GM12878 (cell line): ENCODE data around the gene CYB561A3. TPM values are rescaled to one million over a fixed set of nuclear protein-coding genes. Genes with fewer than 3 reads are reported as not detected.

Experiments used
- ATAC-seq: fragments of 200-7000 bp; cut with Tn5 transposase; 3 replicates; pipeline ENCODE4 v1.9.1; 2020; ENCODE audit warnings: mild to moderate bottlenecking, moderate library complexity
- BruUV-seq: library from RNA; stranded (reverse); fragments of 400-500 nt; replicated peaks from 2 replicates; lab custom pipeline; 2021; lab: Mats Ljungman, UMichigan
- CTCF ChIA-PET: fragments of 300-600 bp; sonication (Branson Sonifier 250); formaldehyde crosslinking; extraction: SDS; loops from one replicate; lab custom pipeline; 2021; ENCODE audit warnings: inconsistent platforms; lab: Yijun Ruan, JAX
- POLR2A ChIA-PET: fragments of 350-600 bp; formaldehyde crosslinking; extraction: SDS; loops from one replicate; lab custom pipeline; 2021; ENCODE audit warnings: inconsistent platforms; lab: Charles Lee
- RAD21 ChIA-PET: fragments of 300-600 bp; sonication (Branson Sonifier 250); formaldehyde crosslinking; loops from one replicate; lab custom pipeline; 2023; ENCODE audit warnings: antibody characterized with exemption; ENCODE audit not compliant: unreplicated experiment; lab: Charles Lee
- SMC1A ChIA-PET: fragments of 300-600 bp; sonication (Branson Sonifier 250); formaldehyde crosslinking; loops from one replicate; lab custom pipeline; 2023; ENCODE audit not compliant: unreplicated experiment, uncharacterized antibody; lab: Charles Lee
- DNase-seq: peaks from one replicate; pipeline ENCODE4 v3.0.0-alpha.2; 2011; ENCODE audit warnings: low read depth, low spot score
- FAIRE-seq: peaks from 3 replicates; lab custom pipeline; 2011; peaks lifted over from hg19 to GRCh38; lab: Jason Lieb, UNC
- H2AFZ ChIP-seq: 2 replicates; pipeline ENCODE4 v1.6.0; 2011; ENCODE audit warnings: low read depth, low read length, control low read depth; ENCODE audit not compliant: control insufficient read depth
- H3K27ac ChIP-seq: 2 replicates; pipeline ENCODE4 v1.5.1; 2011; ENCODE audit warnings: control low read depth; ENCODE audit not compliant: control insufficient read depth, insufficient read depth
- H3K27me3 ChIP-seq, 2 experiments: replicated peaks in 1 of 2; 2 replicates each; pipeline versions ENCODE4 v1.6.0 to v1.6.1; 2011; ENCODE audit warnings: low read length in 1 of 2; ENCODE audit not compliant: control insufficient read depth in 2 of 2, insufficient read depth in 2 of 2
- H3K36me3 ChIP-seq, 2 experiments: 2 replicates each; pipeline ENCODE4 v1.5.1; 2011; ENCODE audit warnings: low read length in 1 of 2; ENCODE audit not compliant: control insufficient read depth in 2 of 2, insufficient read depth in 2 of 2
- H3K4me1 ChIP-seq: 2 replicates; pipeline ENCODE4 v1.6.1; 2011; ENCODE audit warnings: mild to moderate bottlenecking, low read length, moderate library complexity, mixed read lengths; ENCODE audit not compliant: control insufficient read depth, insufficient read depth
- H3K4me2 ChIP-seq: 2 replicates; pipeline ENCODE4 v1.6.0; 2011; ENCODE audit warnings: control low read depth; ENCODE audit not compliant: control insufficient read depth, insufficient read depth
- H3K4me3 ChIP-seq: fragments of 200-600 bp; sonication (generic); 2 replicates; pipeline ENCODE4 v1.5.1; 2016
- H3K79me2 ChIP-seq: 2 replicates; pipeline ENCODE4 v1.6.0; 2011; ENCODE audit warnings: low read length; ENCODE audit not compliant: control insufficient read depth, insufficient read depth
- H3K9ac ChIP-seq: 2 replicates; pipeline ENCODE4 v1.8.0; 2011; ENCODE audit warnings: low read length, control low read depth, mixed read lengths; ENCODE audit not compliant: control insufficient read depth, insufficient read depth
- H3K9me3 ChIP-seq: replicated peaks from 3 replicates; pipeline ENCODE4 v1.5.1; 2011; ENCODE audit warnings: mild to moderate bottlenecking, low read length; ENCODE audit not compliant: control insufficient read depth, insufficient read depth
- H4K20me1 ChIP-seq: 2 replicates; pipeline ENCODE4 v1.6.0; 2011; ENCODE audit not compliant: control insufficient read depth, insufficient read depth
- BHLHE40 ChIP-seq, 2 experiments: fragments of 450-650 bp in 1 of 2; IDR thresholded peaks; 2 replicates each; pipeline ENCODE4 v1.6.1; 2011 to 2017; ENCODE audit warnings: low read depth in 2 of 2, borderline replicate concordance in 1 of 2, improper control_type of control experiment in 1 of 2, low read length in 1 of 2, mild to moderate bottlenecking in 1 of 2
- E2F8 ChIP-seq: fragments of 450-650 bp; IDR thresholded peaks from 2 replicates; pipeline ENCODE4 v1.6.1; 2018; ENCODE audit warnings: mild to moderate bottlenecking, low read depth, moderate library complexity; ENCODE audit not compliant: partially characterized antibody
- ETV6 ChIP-seq, 2 experiments: fragments of 450-650 bp in 1 of 2; IDR thresholded peaks in 1 of 2; conservative IDR thresholded peaks in 1 of 2; 2 replicates each; pipeline ENCODE4 v1.6.1; 2014; ENCODE audit warnings: antibody characterized with exemption in 1 of 2, borderline replicate concordance in 1 of 2, low read depth in 1 of 2, mild to moderate bottlenecking in 1 of 2, moderate library complexity in 1 of 2
- FOXM1 ChIP-seq: IDR thresholded peaks from 2 replicates; pipeline ENCODE4 v1.6.1; 2012; ENCODE audit warnings: low read depth, mild to moderate bottlenecking, inconsistent platforms, low read length, moderate library complexity
- IKZF2 ChIP-seq, 2 experiments: fragments of 450-650 bp; IDR thresholded peaks; 2 replicates each; pipeline ENCODE4 v1.6.1; 2017; ENCODE audit warnings: mild to moderate bottlenecking in 2 of 2, moderate library complexity in 2 of 2
- LARP7 ChIP-seq: fragments of 450-650 bp; IDR thresholded peaks from 2 replicates; pipeline ENCODE4 v1.6.1; 2017; ENCODE audit warnings: mild to moderate bottlenecking
- NR2C2 ChIP-seq: IDR thresholded peaks from 2 replicates; pipeline ENCODE4 v1.6.1; 2011; ENCODE audit warnings: borderline replicate concordance, low read depth; ENCODE audit not compliant: control insufficient read depth, insufficient read length
- PBX3 ChIP-seq: IDR thresholded peaks from 2 replicates; pipeline ENCODE4 v1.6.1; 2011; ENCODE audit warnings: mild to moderate bottlenecking, low read depth, low read length, moderate library complexity; ENCODE audit not compliant: insufficient replicate concordance
- POLR2A ChIP-seq: IDR thresholded peaks from 2 replicates; pipeline ENCODE4 v1.6.1; 2011; ENCODE audit warnings: low read depth, mild to moderate bottlenecking, low read length
- RAD51 ChIP-seq: fragments of 450-650 bp; IDR thresholded peaks from 2 replicates; pipeline ENCODE4 v1.6.1; 2016; ENCODE audit warnings: moderate library complexity, mild to moderate bottlenecking, inconsistent platforms
- RB1 ChIP-seq: fragments of 450-650 bp; formaldehyde crosslinking; IDR thresholded peaks from 2 replicates; pipeline ENCODE4 v1.6.1; 2017; ENCODE audit warnings: mild to moderate bottlenecking, borderline replicate concordance
- RUNX3 ChIP-seq: IDR thresholded peaks from 2 replicates; pipeline ENCODE4 v1.6.1; 2012; ENCODE audit warnings: low read length, inconsistent platforms
- SIN3A ChIP-seq: IDR thresholded peaks from 2 replicates; pipeline ENCODE4 v1.6.1; 2012; ENCODE audit warnings: low read depth, low read length, improper control_type of control experiment
- YBX1 ChIP-seq: fragments of 450-650 bp; IDR thresholded peaks from 2 replicates; pipeline ENCODE4 v1.6.1; 2016; ENCODE audit warnings: antibody characterized with exemption
- ZNF217 ChIP-seq: fragments of 450-650 bp; IDR thresholded peaks from 2 replicates; pipeline ENCODE4 v1.6.1; 2017; ENCODE audit warnings: antibody characterized with exemption, mild to moderate bottlenecking
- WGBS: methylation state at CpG from one replicate; pipeline ENCODE4 v1.1.6; 2016; ENCODE audit warnings: low lambda C conversion rate; ENCODE audit not compliant: insufficient replicate concordance, insufficient coverage; ENCODE audit errors: missing lambda C conversion rate; 5-methylcytosine and 5-hydroxymethylcytosine counted together
- in situ Hi-C: fragments of 300-500 bp; cut with MboI; formaldehyde crosslinking; loops from 9 replicates; pipeline ENCODE4 v1.14.3; 2018; ENCODE audit warnings: mixed read lengths
- intact Hi-C: fragments of 100-400 bp; cut with micrococcal nuclease; formaldehyde crosslinking; loops from one replicate; pipeline ENCODE4 v1.14.2; 2022; ENCODE audit not compliant: unreplicated experiment
- polyA plus RNA-seq, 11 experiments: library from polyadenylated mRNA; depleted of rRNA in 4 of 11; unstranded in 6 of 11; stranded (reverse) in 5 of 11; fragments of >200 nt; fragmentation: Nextera tagmentation in 4 of 11; fragmentation: Illumina TruSeq in 1 of 11; extraction: Ambion mirVana in 4 of 11; extraction: Trizol in 1 of 11; gene quantifications; 1 replicate in 1 of 11; 2 replicates in 10 of 11; pipeline versions ENCODE4 v1.2.1 to v1.2.3, GENCODE V29; 2011 to 2016; ENCODE audit warnings: inconsistent platforms in 2 of 11, missing spikeins in 2 of 11, low read depth in 1 of 11
- total RNA-seq, 4 experiments: library from RNA; depleted of rRNA in 3 of 4; stranded (reverse); fragments of >200 nt in 3 of 4; fragmentation: Illumina TruSeq in 1 of 4; extraction: Trizol in 1 of 4; gene quantifications; 2 replicates each; pipeline versions ENCODE4 v1.2.1 to v1.2.3, GENCODE V29; 2013 to 2021
- TF ChIP-seq, protein P1 (sequence below): fragments of 450-650 bp; IDR thresholded peaks from 2 replicates; pipeline ENCODE4 v1.6.1; 2017; ENCODE audit warnings: antibody characterized with exemption, mild to moderate bottlenecking, moderate library complexity

The CYB561A3 gene
- total and polyA plus RNA-seq, 10 of the 15 experiments (the other 5 are each of a cell fraction or from before 2014, with no cell fraction given): 40.1 to 169 (median 74.4) TPM

- DNase-seq: no peak
- in situ Hi-C loops: no loop called here
- Histone ChIP-seq H3K9ac (no peak overlapping the region), H3K9me3 (no peaks in the 10 kb centered on the region), H3K4me2 (no peak overlapping the region), H3K27ac (no peak overlapping the region), H3K4me1 (no peaks in the 10 kb centered on the region), H2AFZ (no peak overlapping the region), H4K20me1 (no peaks in the 10 kb centered on the region), H3K36me3 (peaks cover 9 to 19% of the 10 kb centered on the region in 2 experiments), H3K79me2 (no peaks in the 10 kb centered on the region), H3K4me3 (no peak overlapping the region), H3K27me3 (no peaks in the 10 kb centered on the region)
- no peak for ATAC-seq
- no TSS peak for BruUV-seq
- 80% methylated on average over 11 of the region's 11 CpGs for WGBS
- intact Hi-C loops: no loop called here
- no peak for FAIRE-seq
- ChIA-PET SMC1A (interaction anchor here (0.8 to 1.8 kb wide), 4 partner anchors 12 to 54 kb away, joined by 3 to 11 read pairs (median 6); no protein-coding TSS in a partner anchor), POLR2A (interaction anchor here (0.6 to 1.3 kb wide), 2 partner anchors 18 to 74 kb away, joined by 3 to 4 read pairs; no protein-coding TSS in a partner anchor), CTCF (interaction anchor here (1.2 to 4.5 kb wide), 5 partner anchors 12 to 37 kb away, joined by 3 to 22 read pairs (median 5); no protein-coding TSS in a partner anchor), RAD21 (interaction anchor here (1.6 to 2.3 kb wide), 2 partner anchors 12 to 37 kb away, joined by 7 to 8 read pairs; no protein-coding TSS in a partner anchor)
- no peak for TF ChIP-seq BHLHE40 (IDR thresholded peaks at IDR 0.05; ENCODE audit: borderline replicate concordance in 1 of 2, low read depth in 2 of 2, low read length in 1 of 2)
- no peak for TF ChIP-seq NR2C2
- no peak for TF ChIP-seq RB1
- no peak for TF ChIP-seq ZNF217
- no peak for TF ChIP-seq PBX3
- TF ChIP-seq FOXM1: no peak
- no peak for TF ChIP-seq LARP7
- no peak for TF ChIP-seq IKZF2 (IDR thresholded peaks at IDR 0.05)
- TF ChIP-seq RAD51: no peak
- TF ChIP-seq POLR2A: no peak
- no peak for TF ChIP-seq YBX1
- TF ChIP-seq SIN3A: no peak
- TF ChIP-seq, protein P1, sequence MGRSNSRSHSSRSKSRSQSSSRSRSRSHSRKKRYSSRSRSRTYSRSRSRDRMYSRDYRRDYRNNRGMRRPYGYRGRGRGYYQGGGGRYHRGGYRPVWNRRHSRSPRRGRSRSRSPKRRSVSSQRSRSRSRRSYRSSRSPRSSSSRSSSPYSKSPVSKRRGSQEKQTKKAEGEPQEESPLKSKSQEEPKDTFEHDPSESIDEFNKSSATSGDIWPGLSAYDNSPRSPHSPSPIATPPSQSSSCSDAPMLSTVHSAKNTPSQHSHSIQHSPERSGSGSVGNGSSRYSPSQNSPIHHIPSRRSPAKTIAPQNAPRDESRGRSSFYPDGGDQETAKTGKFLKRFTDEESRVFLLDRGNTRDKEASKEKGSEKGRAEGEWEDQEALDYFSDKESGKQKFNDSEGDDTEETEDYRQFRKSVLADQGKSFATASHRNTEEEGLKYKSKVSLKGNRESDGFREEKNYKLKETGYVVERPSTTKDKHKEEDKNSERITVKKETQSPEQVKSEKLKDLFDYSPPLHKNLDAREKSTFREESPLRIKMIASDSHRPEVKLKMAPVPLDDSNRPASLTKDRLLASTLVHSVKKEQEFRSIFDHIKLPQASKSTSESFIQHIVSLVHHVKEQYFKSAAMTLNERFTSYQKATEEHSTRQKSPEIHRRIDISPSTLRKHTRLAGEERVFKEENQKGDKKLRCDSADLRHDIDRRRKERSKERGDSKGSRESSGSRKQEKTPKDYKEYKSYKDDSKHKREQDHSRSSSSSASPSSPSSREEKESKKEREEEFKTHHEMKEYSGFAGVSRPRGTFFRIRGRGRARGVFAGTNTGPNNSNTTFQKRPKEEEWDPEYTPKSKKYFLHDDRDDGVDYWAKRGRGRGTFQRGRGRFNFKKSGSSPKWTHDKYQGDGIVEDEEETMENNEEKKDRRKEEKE: no peak
- TF ChIP-seq RUNX3: no peak
- no peak for TF ChIP-seq ETV6 (conservative IDR thresholded peaks at IDR 0.05 in 1 of 2, IDR thresholded peaks at IDR 0.05 in 1 of 2; ENCODE audit: borderline replicate concordance in 1 of 2, low read depth in 1 of 2)
- TF ChIP-seq E2F8: no peak
Measured at GRCh38 chr11:61347916-61348461, 13.7 kb downstream of the CYB561A3 start.
